Epithelial cell of proximal tubule (primary cell): ENCODE results near the gene ZSCAN26. TPM values are rescaled to one million over a fixed set of nuclear protein-coding genes. Genes with fewer than 3 reads are reported as not detected.
"Not testable (repeated sequence)": the region's sequence is repeated elsewhere in the genome, so short reads cannot be mapped to it uniquely, and the experiment has no call there.

Experiments used
- DNase-seq: peaks from one replicate; pipeline ENCODE4 v3.0.0-alpha.2; 2011; ENCODE audit warnings: low read depth
- H3K4me3 ChIP-seq: 2 replicates; pipeline ENCODE4 v1.5.1; 2011; ENCODE audit warnings: low read depth, mild to moderate bottlenecking, low read length
- CTCF ChIP-seq: conservative IDR thresholded peaks from 2 replicates; pipeline ENCODE4 v1.5.1; 2012; ENCODE audit warnings: low read depth, mild to moderate bottlenecking, low read length
- total RNA-seq: library from RNA; depleted of rRNA; stranded (reverse); fragments of >200 nt; gene quantifications from 2 replicates; pipeline ENCODE4 v1.2.3, GENCODE V29; 2015

ZSCAN26 gene
- total RNA-seq, 1 donor from 2014 or later, result 6.0 TPM

- DNase-seq, result no peak
- no peak for TF ChIP-seq CTCF
- H3K4me3 ChIP-seq, result no peak overlapping the region
Observed at GRCh38 chr6:28282926-28283325, 16.0 kb downstream of the ZSCAN26 start.

GRCh38 chr6:28291573-28291972, 24.6 kb downstream of the ZSCAN26 start:
- TF ChIP-seq CTCF, result no peak
- DNase-seq, result no peak
- no peak overlapping the region for H3K4me3 ChIP-seq

GRCh38 chr6:28295326-28295725, 28.4 kb downstream of the ZSCAN26 start:
- no peak overlapping the region for H3K4me3 ChIP-seq
- no peak for TF ChIP-seq CTCF
- no peak for DNase-seq

- no peak for DNase-seq
- TF ChIP-seq CTCF, result no peak
Observed at GRCh38 chr6:28296520-28297060, 29.6 kb downstream of the ZSCAN26 start.

GRCh38 chr6:28303570-28303969, 36.6 kb downstream of the ZSCAN26 start:
- H3K4me3 ChIP-seq, result no peak overlapping the region
- TF ChIP-seq CTCF, result no peak
- DNase-seq, result no peak

More at GRCh38 chr6:28296520-28297060, 29.6 kb downstream of the ZSCAN26 start:
- H3K4me3 ChIP-seq, result no peak overlapping the region

- DNase-seq, H3K4me3 ChIP-seq: not testable (repeated sequence)
Observed at GRCh38 chr6:28306363-28306762, 39.4 kb downstream of the ZSCAN26 start.

- no peak for TF ChIP-seq CTCF
- H3K4me3 ChIP-seq, result no peak overlapping the region
- DNase-seq, result no peak
Observed at GRCh38 chr6:28311139-28311823, 44.3 kb downstream of the ZSCAN26 start.
